GM12878 (cell line): ENCODE measurements around the gene PHC2. TPM values are rescaled to one million over a fixed set of nuclear protein-coding genes. Genes with fewer than 3 reads are reported as not detected.

ENCODE experiments used
- ATAC-seq: fragments of 200-7000 bp; cut with Tn5 transposase; 3 replicates; pipeline ENCODE4 v1.9.1; 2020; ENCODE audit warnings: mild to moderate bottlenecking, moderate library complexity
- BruUV-seq: library from RNA; stranded (reverse); fragments of 400-500 nt; replicated peaks from 2 replicates; lab custom pipeline; 2021; lab: Mats Ljungman, UMichigan
- CTCF ChIA-PET: fragments of 300-600 bp; sonication (Branson Sonifier 250); formaldehyde crosslinking; extraction: SDS; loops from one replicate; lab custom pipeline; 2021; ENCODE audit warnings: inconsistent platforms; lab: Yijun Ruan, JAX
- POLR2A ChIA-PET: fragments of 350-600 bp; formaldehyde crosslinking; extraction: SDS; loops from one replicate; lab custom pipeline; 2021; ENCODE audit warnings: inconsistent platforms; lab: Charles Lee
- RAD21 ChIA-PET: fragments of 300-600 bp; sonication (Branson Sonifier 250); formaldehyde crosslinking; loops from one replicate; lab custom pipeline; 2023; ENCODE audit warnings: antibody characterized with exemption; ENCODE audit not compliant: unreplicated experiment; lab: Charles Lee
- SMC1A ChIA-PET: fragments of 300-600 bp; sonication (Branson Sonifier 250); formaldehyde crosslinking; loops from one replicate; lab custom pipeline; 2023; ENCODE audit not compliant: unreplicated experiment, uncharacterized antibody; lab: Charles Lee
- DNase-seq: peaks from one replicate; pipeline ENCODE4 v3.0.0-alpha.2; 2011; ENCODE audit warnings: low read depth, low spot score
- FAIRE-seq: peaks from 3 replicates; lab custom pipeline; 2011; peaks lifted over from hg19 to GRCh38; lab: Jason Lieb, UNC
- H2AFZ ChIP-seq: 2 replicates; pipeline ENCODE4 v1.6.0; 2011; ENCODE audit warnings: low read depth, low read length, control low read depth; ENCODE audit not compliant: control insufficient read depth
- H3K27ac ChIP-seq: 2 replicates; pipeline ENCODE4 v1.5.1; 2011; ENCODE audit warnings: control low read depth; ENCODE audit not compliant: control insufficient read depth, insufficient read depth
- H3K27me3 ChIP-seq, 2 experiments: replicated peaks in 1 of 2; 2 replicates each; pipeline versions ENCODE4 v1.6.0 to v1.6.1; 2011; ENCODE audit warnings: low read length in 1 of 2; ENCODE audit not compliant: control insufficient read depth in 2 of 2, insufficient read depth in 2 of 2
- H3K36me3 ChIP-seq, 2 experiments: 2 replicates each; pipeline ENCODE4 v1.5.1; 2011; ENCODE audit warnings: low read length in 1 of 2; ENCODE audit not compliant: control insufficient read depth in 2 of 2, insufficient read depth in 2 of 2
- H3K4me1 ChIP-seq: 2 replicates; pipeline ENCODE4 v1.6.1; 2011; ENCODE audit warnings: mild to moderate bottlenecking, low read length, moderate library complexity, mixed read lengths; ENCODE audit not compliant: control insufficient read depth, insufficient read depth
- H3K4me2 ChIP-seq: 2 replicates; pipeline ENCODE4 v1.6.0; 2011; ENCODE audit warnings: control low read depth; ENCODE audit not compliant: control insufficient read depth, insufficient read depth
- H3K4me3 ChIP-seq: fragments of 200-600 bp; sonication (generic); 2 replicates; pipeline ENCODE4 v1.5.1; 2016
- H3K79me2 ChIP-seq: 2 replicates; pipeline ENCODE4 v1.6.0; 2011; ENCODE audit warnings: low read length; ENCODE audit not compliant: control insufficient read depth, insufficient read depth
- H3K9ac ChIP-seq: 2 replicates; pipeline ENCODE4 v1.8.0; 2011; ENCODE audit warnings: low read length, control low read depth, mixed read lengths; ENCODE audit not compliant: control insufficient read depth, insufficient read depth
- H3K9me3 ChIP-seq: replicated peaks from 3 replicates; pipeline ENCODE4 v1.5.1; 2011; ENCODE audit warnings: mild to moderate bottlenecking, low read length; ENCODE audit not compliant: control insufficient read depth, insufficient read depth
- H4K20me1 ChIP-seq: 2 replicates; pipeline ENCODE4 v1.6.0; 2011; ENCODE audit not compliant: control insufficient read depth, insufficient read depth
- BACH1 ChIP-seq: fragments of 450-650 bp; IDR thresholded peaks from 2 replicates; pipeline ENCODE4 v1.6.1; 2017; ENCODE audit warnings: mild to moderate bottlenecking, borderline replicate concordance
- MAX ChIP-seq: IDR thresholded peaks from 2 replicates; pipeline ENCODE4 v1.6.1; 2012; ENCODE audit warnings: low read depth, low read length, improper control_type of control experiment
- NFIC ChIP-seq: IDR thresholded peaks from 2 replicates; pipeline ENCODE4 v1.6.1; 2012; ENCODE audit warnings: low read depth, mild to moderate bottlenecking, inconsistent platforms, low read length, moderate library complexity
- SPI1 ChIP-seq: IDR thresholded peaks from 2 replicates; pipeline ENCODE4 v1.6.1; 2011; ENCODE audit warnings: low read depth, mild to moderate bottlenecking, low read length, moderate library complexity, borderline replicate concordance; ENCODE audit not compliant: insufficient read depth
- SUPT20H ChIP-seq: IDR thresholded peaks from 2 replicates; pipeline ENCODE4 v1.6.1; 2011; ENCODE audit warnings: low read depth, mild to moderate bottlenecking, low read length, moderate library complexity, borderline replicate concordance; ENCODE audit not compliant: control insufficient read depth
- TAF1 ChIP-seq: IDR thresholded peaks from 2 replicates; pipeline ENCODE4 v1.6.1; 2011; ENCODE audit warnings: mild to moderate bottlenecking, low read depth, low read length, borderline replicate concordance
- TCF3 ChIP-seq: IDR thresholded peaks from 2 replicates; pipeline ENCODE4 v1.6.1; 2012; ENCODE audit warnings: low read depth, mild to moderate bottlenecking, low read length, borderline replicate concordance; ENCODE audit not compliant: insufficient read depth
- WRNIP1 ChIP-seq: IDR thresholded peaks from 2 replicates; pipeline ENCODE4 v1.6.1; 2011; ENCODE audit warnings: low read depth, low read length, improper control_type of control experiment, borderline replicate concordance
- YY1 ChIP-seq: IDR thresholded peaks from 2 replicates; pipeline ENCODE4 v1.6.1; 2011; ENCODE audit warnings: low read depth, mild to moderate bottlenecking, low read length
- WGBS: methylation state at CpG from one replicate; pipeline ENCODE4 v1.1.6; 2016; ENCODE audit warnings: low lambda C conversion rate; ENCODE audit not compliant: insufficient replicate concordance, insufficient coverage; ENCODE audit errors: missing lambda C conversion rate; 5-methylcytosine and 5-hydroxymethylcytosine counted together
- in situ Hi-C: fragments of 300-500 bp; cut with MboI; formaldehyde crosslinking; loops from 9 replicates; pipeline ENCODE4 v1.14.3; 2018; ENCODE audit warnings: mixed read lengths
- intact Hi-C: fragments of 100-400 bp; cut with micrococcal nuclease; formaldehyde crosslinking; loops from one replicate; pipeline ENCODE4 v1.14.2; 2022; ENCODE audit not compliant: unreplicated experiment
- polyA plus RNA-seq, 11 experiments: library from polyadenylated mRNA; depleted of rRNA in 4 of 11; unstranded in 6 of 11; stranded (reverse) in 5 of 11; fragments of >200 nt; fragmentation: Nextera tagmentation in 4 of 11; fragmentation: Illumina TruSeq in 1 of 11; extraction: Ambion mirVana in 4 of 11; extraction: Trizol in 1 of 11; gene quantifications; 1 replicate in 1 of 11; 2 replicates in 10 of 11; pipeline versions ENCODE4 v1.2.1 to v1.2.3, GENCODE V29; 2011 to 2016; ENCODE audit warnings: inconsistent platforms in 2 of 11, missing spikeins in 2 of 11, low read depth in 1 of 11
- total RNA-seq, 4 experiments: library from RNA; depleted of rRNA in 3 of 4; stranded (reverse); fragments of >200 nt in 3 of 4; fragmentation: Illumina TruSeq in 1 of 4; extraction: Trizol in 1 of 4; gene quantifications; 2 replicates each; pipeline versions ENCODE4 v1.2.1 to v1.2.3, GENCODE V29; 2013 to 2021

Gene PHC2
- total and polyA plus RNA-seq, 10 of the 15 experiments (the other 5 are each of a cell fraction or from before 2014, with no cell fraction given): 2.0 to 35.9 (median 16.4) TPM

DNA sequence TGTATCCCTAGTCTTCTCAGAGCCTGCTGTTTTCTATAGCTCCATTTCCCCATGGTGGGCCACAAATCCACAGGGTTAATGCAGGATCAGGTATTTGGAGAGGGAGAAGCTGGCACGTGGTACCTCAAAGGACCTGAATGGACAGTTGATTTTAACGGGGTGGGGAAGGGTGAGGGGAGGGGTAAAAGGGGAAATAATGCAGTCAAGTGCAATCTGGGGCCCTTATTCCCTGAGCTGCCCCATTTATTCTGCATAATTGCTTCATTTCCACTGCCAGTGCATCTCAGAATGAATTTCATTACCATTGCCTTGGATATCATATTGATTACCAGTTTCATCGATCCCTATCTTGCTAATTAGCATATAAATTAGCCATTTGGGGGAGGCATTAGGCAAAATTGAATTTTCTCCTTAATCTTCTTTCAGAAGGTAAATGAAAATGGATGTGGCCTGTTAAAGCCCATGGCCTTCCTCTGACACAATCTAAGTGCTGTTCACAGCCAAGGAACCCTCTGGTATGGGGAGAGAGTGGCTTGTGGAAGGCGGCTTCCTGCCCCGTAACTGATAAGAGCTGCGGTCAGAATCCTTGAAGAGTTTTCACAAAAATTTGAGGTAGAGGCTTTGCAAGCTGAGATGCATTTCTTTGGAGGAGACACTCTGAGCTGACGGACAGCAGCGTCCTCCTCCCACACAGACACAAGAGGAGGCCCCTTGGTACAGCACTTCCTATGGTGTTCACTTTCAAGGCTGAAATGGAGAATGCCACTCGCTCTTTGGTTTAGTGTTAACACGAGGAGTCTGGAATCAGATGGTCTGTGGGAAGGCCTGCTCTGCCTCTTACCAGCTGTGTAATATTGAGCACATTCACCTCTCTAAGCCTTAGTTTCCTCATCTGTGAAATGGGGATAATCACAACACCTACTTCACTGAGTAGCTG lies 34.4 kb downstream of the PHC2 start:
- Histone ChIP-seq H3K79me2 (no peaks in the 10 kb centered on the region), H4K20me1 (no peaks in the 10 kb centered on the region), H3K27me3 (no peaks in the 10 kb centered on the region; a peak in 1 of 4 replicates), H2AFZ (no peak overlapping the region), H3K4me2 (no peak overlapping the region), H3K27ac (no peak overlapping the region), H3K4me1 (0 out of 2 replicates have a peak, but pooled peaks cover 3% of the 10 kb centered on the region), H3K4me3 (no peak overlapping the region), H3K36me3 (no peaks in the 10 kb centered on the region), H3K9me3 (no peaks in the 10 kb centered on the region), H3K9ac (no peak overlapping the region)
- in situ Hi-C loops: no loop called here
- ChIA-PET SMC1A (interaction anchor here (0.6 kb wide), 1 partner anchor 95 kb away, joined by 3 read pairs; no protein-coding TSS in a partner anchor), CTCF (no interaction called here), POLR2A (no interaction called here), RAD21 (interaction anchor here (0.8 kb wide), 1 partner anchor 64 kb away, joined by 3 read pairs; no protein-coding TSS in a partner anchor)
- no peak for TF ChIP-seq SPI1
- TF ChIP-seq TCF3: no peak
- no peak for TF ChIP-seq WRNIP1
- TF ChIP-seq MAX: no peak
- no peak for TF ChIP-seq YY1
- TF ChIP-seq TAF1: no peak
- TF ChIP-seq SUPT20H: no peak
- no peak for TF ChIP-seq NFIC
- TF ChIP-seq BACH1: no peak
- FAIRE-seq (no peak), ATAC-seq (no peak), DNase-seq (no peak)
- BruUV-seq: no TSS peak
- intact Hi-C loops: no loop called here
- WGBS: 50% methylated on average over 10 of the region's 10 CpGs
